DOHH2 (cell line): ENCODE results near the gene SHROOM3.

ENCODE experiments used
- H3F3A ChIP-seq: fragments of 200-600 bp; sonication (generic), shearing (Covaris generic); 2 replicates; pipeline ENCODE4 v1.6.0; 2016; ENCODE audit warnings: antibody characterized with exemption, mild to moderate bottlenecking; ENCODE audit not compliant: control insufficient read depth, insufficient read depth
- H3K27ac ChIP-seq: fragments of 200-600 bp; sonication (generic); 2 replicates; pipeline ENCODE4 v1.5.1; 2014; ENCODE audit warnings: low read depth, mild to moderate bottlenecking, low read length, moderate library complexity
- H3K27me3 ChIP-seq: fragments of 200-600 bp; sonication (generic); 2 replicates; pipeline ENCODE4 v1.6.1; 2014; ENCODE audit warnings: mild to moderate bottlenecking, low read length, mixed read lengths; ENCODE audit not compliant: control insufficient read depth
- H3K36me3 ChIP-seq: fragments of 200-600 bp; sonication (generic); 2 replicates; pipeline ENCODE4 v1.6.1; 2014; ENCODE audit warnings: mild to moderate bottlenecking, low read length, moderate library complexity, mixed read lengths; ENCODE audit not compliant: control insufficient read depth
- H3K4me1 ChIP-seq: fragments of 200-600 bp; sonication (generic); 2 replicates; pipeline ENCODE4 v1.6.1; 2014; ENCODE audit warnings: mild to moderate bottlenecking, low read length, mixed read lengths; ENCODE audit not compliant: control insufficient read depth
- H3K4me2 ChIP-seq: fragments of 200-600 bp; sonication (generic); 2 replicates; pipeline ENCODE4 v1.6.0; 2014; ENCODE audit warnings: mild to moderate bottlenecking, low read length, moderate library complexity
- H3K4me3 ChIP-seq: fragments of 200-600 bp; sonication (generic); 2 replicates; pipeline ENCODE4 v1.5.1; 2014; ENCODE audit warnings: mild to moderate bottlenecking, low read length, mixed read lengths
- H3K79me2 ChIP-seq: fragments of 200-600 bp; sonication (generic); 2 replicates; pipeline ENCODE4 v1.6.1; 2014; ENCODE audit warnings: mild to moderate bottlenecking, low read length, mixed read lengths; ENCODE audit not compliant: control insufficient read depth
- H3K9me2 ChIP-seq: fragments of 200-600 bp; sonication (generic); replicated peaks from 2 replicates; pipeline ENCODE4 v1.6.1; 2014; ENCODE audit warnings: mild to moderate bottlenecking, low read length, mixed read lengths; ENCODE audit not compliant: control insufficient read depth
- H3K9me3 ChIP-seq: fragments of 200-600 bp; sonication (generic); 2 replicates; pipeline ENCODE4 v1.6.1; 2014; ENCODE audit warnings: antibody characterized with exemption, low read length, mixed read lengths; ENCODE audit not compliant: control insufficient read depth, insufficient read depth
- H4K20me1 ChIP-seq: fragments of 200-600 bp; sonication (generic); 2 replicates; pipeline ENCODE4 v1.6.0; 2014; ENCODE audit warnings: low read depth, mild to moderate bottlenecking, antibody characterized with exemption, low read length, moderate library complexity; ENCODE audit not compliant: control insufficient read depth, insufficient read depth
- CTCF ChIP-seq: fragments of 200-600 bp; sonication (generic); IDR thresholded peaks from one replicate; pipeline ENCODE4 v1.5.1; 2014; ENCODE audit warnings: antibody characterized with exemption, mild to moderate bottlenecking, low read depth, low read length; ENCODE audit not compliant: poor library complexity, severe bottlenecking
- EZH2phosphoT487 ChIP-seq: fragments of 200-600 bp; sonication (generic); IDR thresholded peaks from 2 replicates; pipeline ENCODE4 v1.6.1; 2017; ENCODE audit warnings: borderline replicate concordance, mild to moderate bottlenecking, antibody characterized with exemption, low read length, moderate library complexity, mixed read lengths

SHROOM3 gene

GRCh38 chr4:76470064-76470463 lies 35.0 kb downstream of the SHROOM3 start:
- Histone ChIP-seq H3K27ac (no peak overlapping the region), H3K79me2 (no peaks in the 10 kb centered on the region), H4K20me1 (no peaks in the 10 kb centered on the region), H3K27me3 (no peaks in the 10 kb centered on the region), H3K4me1 (no peaks in the 10 kb centered on the region), H3K9me3 (no peaks in the 10 kb centered on the region), H3K4me2 (no peak overlapping the region), H3K36me3 (no peaks in the 10 kb centered on the region), H3F3A (no peaks in the 10 kb centered on the region), H3K4me3 (no peak overlapping the region), H3K9me2 (no peaks in the 10 kb centered on the region)
- TF ChIP-seq EZH2phosphoT487 = no peak
- TF ChIP-seq CTCF = no peak

- no peak overlapping the region for H3K4me3 ChIP-seq
- H3F3A ChIP-seq = no peaks in the 10 kb centered on the region
- no peak overlapping the region for H3K27ac ChIP-seq
- H3K9me3 ChIP-seq = no peaks in the 10 kb centered on the region
- no peaks in the 10 kb centered on the region for H4K20me1 ChIP-seq
- H3K36me3 ChIP-seq = no peaks in the 10 kb centered on the region
- no peak overlapping the region for H3K4me2 ChIP-seq
- no peaks in the 10 kb centered on the region for H3K79me2 ChIP-seq
- H3K4me1 ChIP-seq = no peaks in the 10 kb centered on the region
- no peaks in the 10 kb centered on the region for H3K27me3 ChIP-seq
- no peaks in the 10 kb centered on the region for H3K9me2 ChIP-seq
- TF ChIP-seq CTCF (no peak), EZH2phosphoT487 (no peak)
Observed at GRCh38 chr4:76470532-76470931, 35.5 kb downstream of the SHROOM3 start.

- Histone ChIP-seq H3K27me3 (no peaks in the 10 kb centered on the region), H3K4me2 (no peak overlapping the region), H3K9me2 (no peaks in the 10 kb centered on the region), H3K4me1 (no peaks in the 10 kb centered on the region), H3K27ac (no peak overlapping the region), H3K9me3 (no peaks in the 10 kb centered on the region), H3K79me2 (no peaks in the 10 kb centered on the region), H3K4me3 (no peak overlapping the region), H3K36me3 (no peaks in the 10 kb centered on the region), H3F3A (no peaks in the 10 kb centered on the region), H4K20me1 (no peaks in the 10 kb centered on the region)
- TF ChIP-seq EZH2phosphoT487 (no peak), CTCF (no peak)
Observed at GRCh38 chr4:76476571-76476970, 41.5 kb downstream of the SHROOM3 start.

- Histone ChIP-seq H4K20me1 (no peaks in the 10 kb centered on the region), H3F3A (no peaks in the 10 kb centered on the region), H3K4me1 (no peaks in the 10 kb centered on the region), H3K9me3 (no peaks in the 10 kb centered on the region), H3K27ac (no peak overlapping the region), H3K27me3 (no peaks in the 10 kb centered on the region; the same call in 1 of the 2 replicates), H3K79me2 (no peaks in the 10 kb centered on the region), H3K4me3 (no peak overlapping the region), H3K36me3 (no peaks in the 10 kb centered on the region), H3K4me2 (no peak overlapping the region), H3K9me2 (no peaks in the 10 kb centered on the region)
- TF ChIP-seq EZH2phosphoT487 = no peak
Observed at GRCh38 chr4:76484654-76485053, 49.6 kb downstream of the SHROOM3 start.
